ENCODE results near the gene DPP7. TPM values are rescaled to one million over a fixed set of nuclear protein-coding genes. Genes with fewer than 3 reads are reported as not detected.

DPP7 gene
- total RNA-seq, 1 donor from 2014 or later, result 152 TPM

DNA sequence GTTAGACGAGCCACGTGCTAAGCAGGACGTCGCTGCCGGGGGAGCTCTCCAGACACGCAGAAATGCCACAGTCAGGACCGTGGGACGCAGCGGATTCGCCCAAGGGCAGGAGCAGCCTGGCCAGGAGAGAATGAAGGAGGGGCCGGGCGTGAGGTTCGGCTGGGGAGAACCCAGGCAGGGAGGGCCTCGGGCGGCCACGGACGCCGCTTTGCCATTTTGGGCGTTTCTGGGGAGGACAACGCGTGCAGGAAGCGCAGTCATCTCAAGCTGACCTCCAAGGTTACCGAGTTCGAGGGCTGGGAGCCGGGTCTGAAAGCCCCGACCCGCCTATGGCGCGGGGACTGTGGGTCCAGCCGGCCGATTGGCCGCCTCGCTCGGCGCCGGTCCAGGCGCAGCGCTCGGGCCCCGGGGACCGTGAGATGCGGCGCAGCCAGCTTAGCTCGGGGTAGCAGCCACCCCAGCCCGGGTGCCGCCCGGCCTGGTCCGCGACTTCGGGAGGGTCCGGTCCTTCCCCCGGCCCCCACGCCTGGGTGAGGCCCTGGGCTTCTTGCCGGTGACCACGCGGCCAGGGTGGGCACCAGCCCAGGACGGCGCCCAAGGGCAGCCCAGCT, 28.5 kb downstream of the DPP7 start:
- Histone ChIP-seq H3K4me1 (peaks cover 61% of the 10 kb centered on the region), H3K4me3 (peak overlapping the region; percentile 54 to 66), H3K27me3 (no peaks in the 10 kb centered on the region), H3K36me3 (peaks cover 0 to 17% of the 10 kb centered on the region in 2 donors), H3K27ac (peak overlapping the region; percentile 93), H3K9me3 (no peaks in the 10 kb centered on the region)
- TF ChIP-seq, protein P1, sequence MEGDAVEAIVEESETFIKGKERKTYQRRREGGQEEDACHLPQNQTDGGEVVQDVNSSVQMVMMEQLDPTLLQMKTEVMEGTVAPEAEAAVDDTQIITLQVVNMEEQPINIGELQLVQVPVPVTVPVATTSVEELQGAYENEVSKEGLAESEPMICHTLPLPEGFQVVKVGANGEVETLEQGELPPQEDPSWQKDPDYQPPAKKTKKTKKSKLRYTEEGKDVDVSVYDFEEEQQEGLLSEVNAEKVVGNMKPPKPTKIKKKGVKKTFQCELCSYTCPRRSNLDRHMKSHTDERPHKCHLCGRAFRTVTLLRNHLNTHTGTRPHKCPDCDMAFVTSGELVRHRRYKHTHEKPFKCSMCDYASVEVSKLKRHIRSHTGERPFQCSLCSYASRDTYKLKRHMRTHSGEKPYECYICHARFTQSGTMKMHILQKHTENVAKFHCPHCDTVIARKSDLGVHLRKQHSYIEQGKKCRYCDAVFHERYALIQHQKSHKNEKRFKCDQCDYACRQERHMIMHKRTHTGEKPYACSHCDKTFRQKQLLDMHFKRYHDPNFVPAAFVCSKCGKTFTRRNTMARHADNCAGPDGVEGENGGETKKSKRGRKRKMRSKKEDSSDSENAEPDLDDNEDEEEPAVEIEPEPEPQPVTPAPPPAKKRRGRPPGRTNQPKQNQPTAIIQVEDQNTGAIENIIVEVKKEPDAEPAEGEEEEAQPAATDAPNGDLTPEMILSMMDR (IDR thresholded peaks at IDR 0.05), result no peak
- TF ChIP-seq POLR2A (IDR thresholded peaks at IDR 0.05), result no peak
- TF ChIP-seq POLR2AphosphoS5 (IDR thresholded peaks at IDR 0.05; ENCODE audit: insufficient read depth in 1 of 2, low read depth in 1 of 2), result no peak
- no peak for DNase-seq (ENCODE audit: extremely low spot score in 2 of 2)
- intact Hi-C loops (cut with DNase I), result no loop called here

GRCh38 chr9:137084526-137084925, 30.0 kb downstream of the DPP7 start:
- Histone ChIP-seq H3K4me3 (no peak overlapping the region), H3K9me3 (no peaks in the 10 kb centered on the region), H3K27me3 (no peaks in the 10 kb centered on the region), H3K27ac (no peak overlapping the region), H3K36me3 (peaks cover 0 to 24% of the 10 kb centered on the region in 2 donors), H3K4me1 (peaks cover 57% of the 10 kb centered on the region)
- TF ChIP-seq, protein P1 (IDR thresholded peaks at IDR 0.05), result no peak
- no peak for TF ChIP-seq POLR2A (IDR thresholded peaks at IDR 0.05)
- no peak for DNase-seq (ENCODE audit: extremely low spot score in 2 of 2)
- intact Hi-C loops (cut with DNase I), result no loop called here

GRCh38 chr9:137083394-137084004, 31.0 kb downstream of the DPP7 start:
- Histone ChIP-seq H3K36me3 (peaks cover 0 to 34% of the 10 kb centered on the region in 2 donors), H3K4me1 (peaks cover 64% of the 10 kb centered on the region)

GRCh38 chr9:137082925-137083290, 31.6 kb downstream of the DPP7 start:
- Histone ChIP-seq H3K4me1 (peaks cover 65% of the 10 kb centered on the region), H3K9me3 (no peaks in the 10 kb centered on the region), H3K4me3 (no peak overlapping the region), H3K27me3 (no peaks in the 10 kb centered on the region), H3K36me3 (peaks cover 0 to 34% of the 10 kb centered on the region in 2 donors), H3K27ac (peak overlapping the region; percentile 90)
- DNase-seq (ENCODE audit: extremely low spot score in 2 of 2), result no peak
- intact Hi-C loops (cut with DNase I), result no loop called here
- TF ChIP-seq POLR2AphosphoS5 (IDR thresholded peaks at IDR 0.05; ENCODE audit: insufficient read depth in 1 of 2, low read depth in 1 of 2), result no peak

More at GRCh38 chr9:137083394-137084004, 31.0 kb downstream of the DPP7 start:
- intact Hi-C loops (cut with DNase I), result no loop called here
- TF ChIP-seq, protein P1 (IDR thresholded peaks at IDR 0.05), result no peak
- no peak for TF ChIP-seq POLR2A (IDR thresholded peaks at IDR 0.05)
- TF ChIP-seq POLR2AphosphoS5 (IDR thresholded peaks at IDR 0.05; ENCODE audit: insufficient read depth in 1 of 2, low read depth in 1 of 2), result peak; percentile 68 to 77
- no peaks in the 10 kb centered on the region for H3K27me3 ChIP-seq
- H3K4me3 ChIP-seq, result no peak overlapping the region
- no peak for DNase-seq (ENCODE audit: extremely low spot score in 2 of 2)
- no peaks in the 10 kb centered on the region for H3K9me3 ChIP-seq
- H3K27ac ChIP-seq, result peak overlapping the region; percentile 90

GRCh38 chr9:137082222-137082924, 32.2 kb downstream of the DPP7 start:
- Histone ChIP-seq H3K27me3 (no peaks in the 10 kb centered on the region), H3K27ac (peak overlapping the region; percentile 90), H3K4me3 (no peak overlapping the region), H3K36me3 (peaks cover 0 to 34% of the 10 kb centered on the region in 2 donors), H3K9me3 (no peaks in the 10 kb centered on the region), H3K4me1 (peaks cover 62% of the 10 kb centered on the region)
- no peak for DNase-seq (ENCODE audit: extremely low spot score in 2 of 2)
- intact Hi-C loops (cut with DNase I), result no loop called here
- no peak for TF ChIP-seq POLR2A (IDR thresholded peaks at IDR 0.05)

Measured in vagina (tissue), 2 donors.